Fibroblast of skin of scalp (primary cell): Measurements from ENCODE around the gene DNAJC17.

ENCODE experiments used
- DNase-seq: peaks from one replicate; pipeline ENCODE4 v3.0.0-alpha.2; 2013

DNAJC17 gene

DNA sequence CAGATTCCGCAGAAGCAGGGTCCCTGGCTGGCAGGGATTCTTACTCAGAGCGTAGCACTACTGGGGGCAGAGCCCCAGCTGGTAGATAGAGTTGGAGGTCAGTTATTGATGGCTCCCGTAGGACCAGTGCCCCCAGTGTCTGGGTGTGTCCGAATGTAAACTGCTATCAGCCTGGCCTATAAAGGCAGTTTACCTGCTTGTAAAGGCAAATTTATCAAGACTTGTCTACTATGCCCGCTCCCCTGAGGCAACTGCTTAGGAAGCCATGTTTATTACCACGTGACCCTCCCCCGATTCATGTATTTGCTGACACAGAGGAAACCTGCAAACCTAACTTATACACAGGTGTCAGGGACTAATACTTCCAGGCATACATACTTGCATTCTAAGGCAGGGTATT, 21.8 kb upstream of the DNAJC17 start:
- no peak for DNase-seq

DNA sequence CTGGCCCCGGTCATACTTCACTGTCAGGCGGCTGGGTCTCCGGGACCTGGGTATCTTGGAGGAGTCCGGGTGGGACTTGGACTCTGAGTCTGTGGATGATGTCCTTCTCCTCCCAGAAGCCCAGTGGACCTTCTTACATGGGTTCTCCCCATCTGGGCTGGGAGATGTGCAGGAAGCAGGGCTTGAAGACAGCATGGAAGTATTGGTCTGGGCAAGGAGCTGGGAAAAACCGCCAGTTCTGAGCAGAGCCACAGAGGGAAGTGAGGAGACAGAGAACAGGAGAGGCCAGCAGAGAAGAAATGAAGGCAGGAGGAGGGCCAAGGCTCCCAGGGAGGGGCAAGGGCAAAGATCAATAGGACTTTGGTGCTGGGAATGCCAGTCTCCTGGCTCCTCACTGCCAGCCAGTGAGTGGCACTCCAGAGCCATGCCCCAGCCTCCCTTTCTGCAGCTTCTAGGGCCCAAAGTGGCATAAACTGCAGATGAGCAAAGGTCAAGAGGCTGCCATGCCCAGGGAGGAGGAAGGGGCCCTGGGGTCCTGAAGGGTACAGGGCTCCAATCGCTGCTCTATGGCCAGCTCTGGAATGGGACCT, 21.3 kb upstream of the DNAJC17 start, which contains the start of gene PPP1R14D:
Gene PPP1R14D, minus strand, starts transcription at position 262 of the 590 bp plus-strand sequence. Its CDS starts 67 bp downstream, at position 195.
- DNase-seq: no peak

DNA sequence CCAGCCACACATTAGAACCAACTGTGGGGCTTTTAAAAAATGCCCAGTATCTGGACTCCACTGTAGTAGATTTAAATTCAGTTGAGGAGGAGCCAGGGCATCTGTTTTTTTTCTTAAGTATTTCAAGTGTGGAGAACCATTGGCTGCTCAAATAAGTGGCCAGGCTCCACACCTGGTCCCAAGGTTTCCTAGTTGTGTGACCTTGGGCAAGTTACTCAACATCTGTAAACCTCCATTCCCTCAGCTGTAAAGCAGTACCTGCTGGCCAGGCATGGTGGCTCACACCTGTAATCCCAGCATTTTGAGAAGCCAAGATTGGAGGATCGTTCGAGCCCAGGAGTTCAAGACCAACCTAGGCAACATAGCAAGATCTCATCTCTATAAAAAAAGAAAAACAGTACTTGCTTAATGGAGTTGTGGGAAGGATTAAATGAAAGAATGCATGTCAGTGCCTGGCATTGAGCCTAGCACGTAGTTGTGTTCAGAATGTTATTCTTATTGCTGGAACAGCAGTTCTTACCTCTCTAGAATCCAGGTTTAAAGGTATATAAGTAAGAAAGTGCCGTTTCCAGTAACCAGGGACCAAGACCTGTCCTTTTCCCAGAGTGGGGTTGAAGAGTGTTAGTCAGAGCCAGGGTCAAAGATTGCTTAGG, 19.3 kb upstream of the DNAJC17 start:
- DNase-seq: no peak

DNA sequence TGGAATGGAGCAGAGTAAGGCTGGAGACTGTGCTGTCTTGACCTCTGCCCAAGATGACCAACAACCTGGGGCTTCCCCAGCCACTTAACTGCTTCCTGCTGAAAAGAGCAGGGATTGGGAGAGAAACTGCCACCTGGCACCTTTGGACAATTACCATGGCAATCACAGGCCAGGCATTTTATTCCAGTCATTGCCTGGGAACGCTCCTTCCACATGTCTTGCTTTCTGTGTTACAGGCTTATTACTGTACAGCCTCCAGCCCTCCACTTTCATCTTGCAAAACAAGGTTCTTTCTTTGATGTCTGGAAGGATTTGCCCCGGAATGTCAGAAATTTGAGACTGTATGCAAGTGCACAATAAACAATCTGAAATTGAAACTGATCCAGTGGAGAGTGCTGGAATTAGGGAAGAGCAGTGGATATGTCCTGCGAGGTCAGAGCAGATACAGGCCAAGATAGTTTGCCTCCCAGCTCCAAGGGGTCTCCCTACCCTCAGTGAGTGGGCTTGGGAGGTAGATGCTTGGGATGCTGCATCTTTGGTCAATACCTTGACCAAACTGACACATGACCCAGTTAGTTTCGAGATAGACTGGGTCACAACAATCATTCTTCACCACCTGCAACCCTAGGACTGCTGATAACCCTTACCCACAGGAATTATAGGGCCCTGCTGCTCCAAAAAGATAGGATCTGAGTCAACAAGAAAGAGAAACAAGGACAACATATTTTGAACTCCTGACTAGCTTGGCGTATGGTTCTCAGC, 18.6 kb upstream of the DNAJC17 start:
- DNase-seq: no peak

DNA sequence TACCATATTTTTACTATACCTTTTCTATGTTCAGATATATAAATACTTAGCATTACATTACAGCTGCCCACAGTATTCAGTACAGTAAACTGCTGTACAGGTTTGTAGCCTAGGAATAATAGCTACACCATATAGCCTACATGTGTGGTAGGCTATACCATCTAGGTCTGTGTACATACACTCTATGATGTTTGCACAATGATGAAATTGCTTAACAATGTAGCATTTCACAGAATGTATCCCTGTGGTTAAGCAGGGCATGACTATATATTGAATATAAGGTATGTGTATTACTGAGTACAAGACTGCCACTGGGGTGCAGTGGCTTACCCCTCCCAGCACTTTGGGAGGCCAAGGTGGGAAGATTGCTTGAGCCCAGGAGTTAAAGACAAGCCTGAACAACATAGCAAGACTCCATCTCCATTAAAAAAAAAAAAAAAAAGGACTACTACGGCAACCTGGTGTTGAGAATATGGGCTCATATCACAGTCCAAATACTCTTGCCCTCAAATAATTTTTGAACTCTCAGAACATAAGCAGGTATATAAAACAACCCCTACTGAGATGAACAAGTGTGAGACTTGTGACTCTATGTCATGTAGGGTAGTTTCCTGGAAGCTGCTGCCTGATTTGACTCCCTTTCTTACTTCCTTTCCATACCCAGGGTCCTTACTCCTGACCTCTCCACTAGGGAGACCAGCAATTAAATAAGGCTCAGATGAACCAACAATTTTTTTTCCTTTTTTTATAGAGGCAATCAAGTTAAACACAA, 16.5 kb upstream of the DNAJC17 start:
- no peak for DNase-seq

DNA sequence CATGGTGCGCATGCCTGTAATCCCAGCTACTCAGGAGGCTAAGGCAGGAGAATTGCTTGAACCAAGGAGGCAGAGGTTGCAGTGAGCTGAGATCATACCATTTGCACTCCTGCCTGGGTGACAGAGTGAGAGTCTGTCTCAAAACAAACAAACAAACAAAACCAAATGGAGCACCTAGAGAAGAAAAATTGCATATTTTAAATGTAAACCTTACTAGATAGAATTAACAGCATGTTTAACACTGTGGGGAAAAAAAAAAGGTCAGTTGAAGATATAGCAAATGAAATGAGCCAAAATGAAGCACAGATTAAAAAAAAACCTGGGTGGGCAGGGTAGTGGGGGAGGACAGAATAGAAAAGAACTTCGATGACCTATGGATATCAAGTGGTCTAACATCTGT, 13.9 kb upstream of the DNAJC17 start:
- DNase-seq: no peak

DNA sequence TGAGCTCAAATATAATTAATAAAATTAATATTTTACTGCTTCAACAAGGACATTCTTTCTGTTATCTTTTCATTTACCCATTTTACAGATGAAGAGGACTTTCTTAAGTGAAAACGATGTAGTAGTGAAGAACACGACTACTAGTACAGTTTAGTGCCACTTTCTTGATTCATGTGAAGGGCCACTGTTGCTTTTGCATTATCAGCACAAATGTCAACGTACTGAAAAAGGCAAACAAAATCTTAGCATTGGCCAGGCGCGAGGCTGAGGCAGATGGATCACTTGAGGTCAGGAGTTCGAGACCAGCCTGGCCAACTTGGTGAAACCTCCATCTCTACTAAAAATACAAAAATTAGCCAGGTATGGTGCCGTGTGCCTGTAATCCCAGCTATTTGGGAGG, 11.8 kb upstream of the DNAJC17 start:
- no peak for DNase-seq

DNA sequence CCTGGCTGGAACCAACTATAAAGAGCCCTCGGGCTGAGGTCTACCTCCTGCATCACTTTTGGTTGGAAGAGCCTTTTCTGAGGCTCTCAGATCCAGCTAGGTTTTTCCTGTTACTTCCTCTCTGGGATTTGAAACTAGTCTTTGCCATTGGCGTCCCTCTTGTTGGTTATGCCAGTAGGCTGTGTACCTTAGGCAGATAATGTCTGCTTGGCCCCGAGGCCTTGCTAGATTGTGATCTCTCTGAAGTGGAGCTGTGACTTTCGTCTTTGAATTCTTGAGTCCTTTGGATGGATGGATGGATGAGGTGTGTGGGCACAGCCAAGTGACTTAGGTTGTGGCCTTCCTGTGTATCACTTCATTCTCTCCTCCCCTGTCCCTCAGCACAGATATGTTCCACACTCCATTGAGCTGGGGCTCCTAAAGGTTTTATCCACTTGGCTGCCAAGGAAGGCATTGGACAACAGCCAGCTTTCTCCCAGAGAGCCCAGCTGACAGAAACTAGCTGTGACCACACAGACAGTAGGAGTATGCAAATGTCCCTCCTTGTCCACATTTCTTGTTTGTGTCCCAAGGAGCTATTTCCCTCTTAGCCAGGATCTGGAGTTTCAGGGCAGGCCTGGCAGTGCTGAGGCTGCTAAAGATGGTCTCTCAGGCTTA, 7.9 kb upstream of the DNAJC17 start:
- no peak for DNase-seq

DNA sequence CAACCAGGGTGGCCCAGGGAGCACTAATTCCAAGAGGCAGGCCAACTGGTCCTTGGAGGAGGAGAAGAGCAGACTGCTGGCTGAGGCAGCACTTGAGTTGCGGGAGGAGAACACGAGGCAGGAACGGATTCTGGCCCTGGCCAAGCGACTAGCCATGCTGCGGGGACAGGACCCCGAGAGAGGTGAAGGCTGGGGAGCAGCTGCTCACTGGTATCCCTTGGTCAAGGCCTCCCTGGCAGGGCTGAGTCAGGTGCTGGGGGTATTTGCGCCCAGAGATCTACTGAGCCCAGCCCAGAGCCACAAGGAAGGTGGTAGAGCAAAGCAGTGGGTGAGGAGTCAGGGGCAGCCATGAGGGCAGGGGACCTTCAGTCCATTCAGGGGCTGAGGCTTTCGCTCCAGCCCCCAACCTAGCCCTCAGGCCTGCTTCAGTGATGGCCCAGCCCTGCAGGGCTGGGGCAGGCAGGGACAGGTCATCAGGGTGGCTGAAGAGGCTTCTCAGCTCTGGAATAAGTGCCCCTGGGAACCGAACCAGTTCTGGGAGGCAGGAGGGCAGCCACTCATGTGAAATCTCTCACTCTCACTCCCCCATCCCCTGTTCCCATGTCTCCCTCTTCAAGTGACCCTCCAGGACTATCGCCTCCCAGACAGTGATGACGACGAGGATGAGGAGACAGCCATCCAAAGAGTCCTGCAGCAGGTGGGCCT, 5.6 kb upstream of the DNAJC17 start:
- DNase-seq: no peak

DNA sequence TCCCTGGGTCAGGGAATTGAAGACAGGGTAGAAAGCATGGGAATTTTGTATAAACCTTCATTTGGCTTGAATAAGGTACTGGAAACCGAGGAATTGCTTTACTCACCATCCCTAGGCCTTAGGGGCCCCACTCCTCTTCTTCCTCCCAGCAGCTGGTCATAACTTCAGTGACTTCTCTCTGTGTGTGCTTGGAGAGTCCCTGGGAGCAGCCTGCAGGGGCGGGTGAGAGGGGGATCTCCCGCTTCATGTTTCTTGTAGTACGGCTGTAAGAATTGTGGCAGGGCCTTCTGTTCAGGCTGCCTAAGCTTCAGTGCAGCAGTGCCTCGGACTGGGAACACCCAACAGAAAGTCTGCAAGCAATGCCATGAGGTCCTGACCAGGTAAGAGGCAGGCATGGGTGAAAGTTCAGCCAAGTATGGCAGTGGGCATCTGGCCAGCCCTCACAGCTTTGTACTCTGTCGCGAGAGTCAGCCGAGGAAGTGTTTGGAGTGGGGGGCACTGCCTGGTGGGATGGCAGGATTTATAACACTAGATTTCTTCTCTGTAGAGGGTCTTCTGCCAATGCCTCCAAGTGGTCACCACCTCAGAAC, 1.7 kb upstream of the DNAJC17 start:
- DNase-seq: no peak

DNA sequence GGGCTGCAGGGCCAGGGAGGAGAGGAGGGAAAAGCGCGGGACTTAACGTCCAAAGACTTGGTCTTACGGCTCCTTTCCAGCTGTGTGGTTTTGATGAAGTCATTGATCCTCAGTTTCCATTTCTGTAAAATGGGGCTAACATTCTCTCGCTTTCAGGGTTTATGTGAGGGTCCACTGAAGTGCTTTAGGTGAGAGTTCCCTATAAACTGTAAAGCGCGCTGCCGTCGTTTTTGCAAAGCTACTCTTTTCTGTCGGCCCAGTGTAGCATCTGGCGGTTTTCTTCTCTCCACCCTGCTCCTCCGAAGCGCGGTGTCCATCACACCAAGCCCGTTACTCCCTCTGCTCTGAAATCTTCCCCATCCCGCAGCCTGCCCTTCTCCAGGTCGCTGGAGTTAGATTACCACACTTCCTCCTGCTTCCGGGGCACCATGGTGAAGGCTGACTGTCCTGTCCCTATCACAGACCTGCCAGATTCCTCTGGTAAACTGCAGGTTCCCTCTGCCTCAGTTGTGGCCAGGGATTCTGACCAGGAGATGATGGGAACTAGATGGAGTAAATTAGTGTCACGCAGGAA, 702 bp upstream of the DNAJC17 start:
- DNase-seq: no peak

DNA sequence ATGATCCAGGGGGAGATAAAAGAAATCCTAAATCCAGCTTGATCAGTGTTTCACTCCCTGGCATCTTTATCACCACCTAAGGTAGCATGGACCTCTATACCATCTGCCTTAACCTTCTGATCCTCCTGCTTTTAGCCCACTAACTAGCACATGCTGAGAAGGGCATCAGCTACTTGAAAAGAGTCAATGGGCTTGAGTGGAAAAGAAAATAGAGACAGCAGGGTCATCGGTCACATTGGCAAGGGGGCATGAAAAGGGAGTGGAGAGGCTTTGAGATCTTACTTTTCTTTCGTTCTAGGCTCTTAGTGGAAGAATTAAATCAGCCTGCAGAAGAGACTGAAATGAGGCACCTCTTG, 623 bp downstream of the DNAJC17 start:
- no peak for DNase-seq

DNA sequence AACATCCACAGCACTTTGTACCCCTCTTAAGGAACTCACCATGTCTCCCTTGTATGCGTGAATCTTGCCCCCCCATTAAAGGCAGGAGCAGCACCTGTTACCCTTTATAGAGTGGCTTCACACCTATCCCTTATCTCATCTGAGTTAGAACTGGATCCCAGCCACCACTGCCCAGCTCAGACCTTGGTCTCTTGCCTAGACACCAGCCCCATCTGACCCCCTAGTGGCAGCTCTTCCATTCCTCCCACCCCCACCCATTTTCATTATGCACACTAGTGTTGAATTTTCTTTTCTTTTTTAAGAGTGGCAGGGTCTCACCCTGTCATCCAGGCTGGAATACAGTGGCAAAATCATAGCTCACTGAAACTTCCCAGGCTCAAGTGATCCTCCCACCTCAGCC, 3.6 kb downstream of the DNAJC17 start:
- no peak for DNase-seq

DNA sequence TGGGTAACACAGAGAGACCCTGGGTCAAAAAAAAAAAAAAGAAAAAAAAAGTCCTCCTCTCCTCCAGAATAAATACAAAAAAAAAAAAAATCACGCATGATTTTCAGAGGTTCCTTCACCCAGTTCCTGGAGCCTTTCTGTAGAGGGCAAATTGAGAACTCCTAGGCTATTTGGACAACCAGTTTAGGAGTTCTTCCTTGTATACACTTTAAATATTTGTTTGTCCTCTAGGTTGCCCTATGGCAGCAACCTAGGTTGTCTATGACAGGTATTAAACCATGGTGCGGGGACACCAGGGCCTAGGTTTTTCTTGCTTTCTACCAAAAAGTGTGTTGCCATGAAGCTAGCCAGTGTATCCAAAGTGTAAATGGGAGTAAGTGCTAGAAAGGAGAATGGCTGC, 4.2 kb downstream of the DNAJC17 start:
- DNase-seq: no peak

DNA sequence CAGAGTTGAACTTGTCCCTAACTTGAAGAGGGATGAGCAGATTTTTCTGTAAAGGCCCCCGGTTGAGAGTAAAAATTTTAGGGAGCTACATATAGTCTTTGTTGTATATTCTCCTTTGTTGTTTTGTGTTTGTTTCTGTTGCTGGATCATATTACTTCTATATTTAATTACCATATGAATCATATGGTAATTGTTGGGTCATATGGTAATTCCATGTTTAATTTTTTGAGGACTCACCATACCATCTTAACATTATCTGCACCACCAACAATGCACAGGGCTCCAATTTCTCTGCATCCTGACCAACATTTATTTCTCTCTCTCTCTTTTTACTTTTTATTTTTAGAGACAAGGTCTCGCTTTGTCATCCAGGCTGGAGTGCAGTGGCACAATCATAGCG, 7.8 kb downstream of the DNAJC17 start:
- DNase-seq: no peak

DNA sequence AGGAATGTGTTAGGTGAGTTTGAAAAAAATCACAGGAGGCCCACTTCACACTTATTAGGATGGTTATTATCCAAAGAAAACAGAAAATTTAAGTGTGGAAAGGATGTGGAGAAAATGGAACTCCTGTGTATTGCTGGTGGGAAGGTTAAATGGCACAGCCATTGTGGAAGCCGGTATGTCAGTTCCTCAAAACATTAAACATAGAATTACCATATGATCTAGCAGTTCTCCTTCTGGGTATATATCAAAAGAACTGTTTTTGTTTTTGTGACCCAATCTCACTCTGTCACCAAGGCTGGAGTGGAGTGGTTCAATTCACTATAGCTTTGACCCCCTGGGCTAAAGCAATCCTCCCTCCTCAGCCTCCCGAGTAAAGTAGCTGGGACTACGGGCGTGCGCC, 10.8 kb downstream of the DNAJC17 start:
- no peak for DNase-seq

DNA sequence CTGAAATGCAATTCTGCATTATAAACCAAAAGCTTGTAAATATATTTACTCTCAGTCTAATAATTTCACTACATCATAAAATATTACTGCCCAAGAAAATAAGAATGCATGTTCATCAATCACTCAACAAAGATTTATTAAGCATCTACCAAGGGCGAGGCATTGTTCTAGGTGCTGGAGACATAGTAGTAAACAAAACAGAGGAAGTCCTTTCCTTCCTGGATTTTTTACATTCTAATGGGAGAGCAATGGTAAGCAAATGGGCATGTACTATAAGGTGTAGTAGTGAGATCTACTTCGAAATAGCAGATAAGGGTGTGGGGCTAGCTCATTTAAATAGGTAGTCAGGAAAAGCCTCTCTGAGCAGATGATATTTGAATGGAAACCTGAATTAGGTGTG, 11.2 kb downstream of the DNAJC17 start:
- DNase-seq: no peak

DNA sequence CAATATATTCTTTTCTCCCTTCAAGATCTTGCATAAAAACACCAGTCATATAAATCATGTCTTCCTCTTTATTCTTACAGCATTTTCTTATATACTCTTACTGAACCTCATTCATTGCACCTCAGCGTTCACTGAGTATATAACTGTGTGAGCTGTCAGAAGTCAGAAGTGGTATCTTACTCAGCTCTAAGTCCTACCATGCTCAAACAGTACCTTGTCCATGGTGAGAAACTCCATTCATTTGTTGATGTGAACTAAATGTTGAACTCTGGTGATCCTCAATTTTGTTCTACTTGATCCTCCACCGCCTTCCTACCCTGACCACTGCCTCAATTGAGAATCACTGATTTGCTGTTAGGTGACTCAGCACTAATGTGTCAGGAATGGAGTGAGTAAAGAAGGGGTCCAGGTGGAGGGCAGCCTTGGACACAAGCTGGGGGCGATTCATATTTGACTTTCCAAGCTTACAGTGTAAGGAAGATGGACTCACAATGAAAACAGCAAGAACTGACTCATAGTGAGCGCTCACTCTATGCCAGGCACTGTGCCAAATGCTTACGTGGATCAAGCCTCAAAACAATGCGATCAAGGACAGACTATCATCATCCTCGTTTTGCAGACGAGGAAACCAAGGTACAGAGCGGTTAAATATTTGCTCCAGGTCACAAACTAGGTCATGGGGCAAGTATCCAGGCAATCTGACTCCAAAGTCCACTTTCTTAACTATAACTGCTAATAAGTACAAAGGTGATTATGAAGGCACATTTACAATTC, 13.9 kb downstream of the DNAJC17 start:
- DNase-seq: peak; percentile 83

DNA sequence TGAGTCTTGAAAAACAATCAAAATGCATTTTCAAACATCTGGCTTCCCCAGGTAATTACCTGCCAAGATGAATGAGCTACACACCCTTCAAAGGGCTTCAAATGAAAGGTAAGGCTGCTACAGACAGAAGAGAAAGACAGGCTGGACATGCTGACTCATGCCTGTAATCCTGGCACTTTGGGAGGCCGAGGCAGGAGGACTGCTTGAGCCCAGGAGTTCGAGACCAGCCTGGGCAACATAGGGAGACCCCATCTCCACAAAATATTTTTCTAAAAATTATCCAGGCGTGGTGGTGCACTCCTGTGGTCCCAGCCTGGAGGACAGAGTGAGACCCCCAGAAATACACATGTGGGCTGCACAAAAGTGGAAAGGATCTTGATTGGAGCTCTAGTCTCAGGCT, 14.9 kb downstream of the DNAJC17 start:
- no peak for DNase-seq

DNA sequence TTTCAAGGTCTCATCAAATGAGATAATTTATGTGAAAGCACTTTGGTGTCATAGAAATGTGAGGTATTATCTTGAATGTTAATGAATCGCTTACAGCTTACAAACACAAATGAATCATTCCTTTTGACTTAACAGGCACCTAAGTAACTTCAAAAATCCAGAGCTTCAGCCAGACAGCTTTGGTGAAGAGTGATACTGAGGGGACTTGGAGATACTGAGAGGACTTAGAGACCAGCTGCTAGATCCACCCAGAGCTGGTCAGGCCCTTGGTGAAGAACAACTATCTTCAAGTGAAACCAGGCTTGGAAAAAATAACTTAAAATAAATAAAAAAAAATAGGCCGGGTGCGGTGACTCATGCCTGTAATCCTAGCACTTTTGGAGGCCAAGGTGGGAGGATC, 16.6 kb downstream of the DNAJC17 start:
- DNase-seq: no peak

DNA sequence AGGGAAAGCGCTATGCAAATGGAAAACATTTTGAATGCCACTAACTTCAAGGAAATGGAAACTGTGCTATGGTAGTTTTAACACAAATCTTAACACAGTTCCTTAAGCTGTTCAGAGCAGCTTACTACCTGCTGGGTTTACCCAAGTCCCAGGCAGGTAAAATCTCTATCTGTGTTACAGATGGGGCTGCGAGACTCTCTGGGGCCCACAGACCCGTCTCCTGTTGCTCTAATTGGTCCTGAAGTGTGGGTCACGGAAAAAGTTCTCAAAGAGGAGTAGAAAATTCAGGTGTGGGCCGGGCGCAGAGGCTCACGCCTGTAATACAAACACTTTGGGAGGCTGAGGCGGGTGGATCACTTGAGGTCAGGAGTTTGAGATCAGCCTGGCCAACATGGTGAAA, 17.3 kb downstream of the DNAJC17 start:
- no peak for DNase-seq
